Measurements from ENCODE around the gene PLG. TPM values are rescaled to one million over a fixed set of nuclear protein-coding genes. Genes with fewer than 3 reads are reported as not detected.
"Not testable (repeated sequence)": the region's sequence is repeated elsewhere in the genome, so short reads cannot be mapped to it uniquely, and the experiment has no call there.

Gene PLG
- total RNA-seq, 4 donors from 2014 or later = 5.1 TPM; not detected in 3

GRCh38 chr6:160667639-160668481, 34.2 kb upstream of the PLG start:
- no peak for DNase-seq (ENCODE audit: low spot score in 2 of 2)
- no peaks in the 10 kb centered on the region for H3K9me3 ChIP-seq
- WGBS = 21% methylated on average over 9 of the region's 9 CpGs

GRCh38 chr6:160668589-160668988, 33.5 kb upstream of the PLG start:
- Histone ChIP-seq H3K4me3 (no peak overlapping the region), H3K9me3 (peaks cover 2% of the 10 kb centered on the region), H3K36me3 (no peaks in the 10 kb centered on the region), H3K4me1 (no peaks in the 10 kb centered on the region), H3K27ac (no peak overlapping the region), H3K27me3 (no peaks in the 10 kb centered on the region)
- no peak for TF ChIP-seq POLR2AphosphoS5 (IDR thresholded peaks at IDR 0.05)
- WGBS = 82% methylated on average over 2 of the region's 2 CpGs
- no peak for DNase-seq (ENCODE audit: low spot score in 2 of 2)

More at GRCh38 chr6:160667639-160668481, 34.2 kb upstream of the PLG start:
- Histone ChIP-seq H3K4me1 (no peaks in the 10 kb centered on the region), H3K27me3 (no peaks in the 10 kb centered on the region), H3K4me3 (no peak overlapping the region), H3K36me3 (no peaks in the 10 kb centered on the region), H3K27ac (no peak overlapping the region)
- TF ChIP-seq CTCF (IDR thresholded peaks at IDR 0.05) (peak in 1 of 2 donors; percentile 30), POLR2A (IDR thresholded peaks at IDR 0.05) (no peak)

- not testable (repeated sequence) for H3K27ac ChIP-seq; H3K4me3 ChIP-seq; H3K27me3 ChIP-seq; H3K9me3 ChIP-seq; H3K4me1 ChIP-seq; H3K36me3 ChIP-seq; DNase-seq (ENCODE audit: low spot score in 2 of 2)
- WGBS = 93% methylated on average over 5 of the region's 5 CpGs
Observed at GRCh38 chr6:160676418-160676817, 25.6 kb upstream of the PLG start.

- Histone ChIP-seq H3K36me3 (no peaks in the 10 kb centered on the region), H3K27ac (no peak overlapping the region), H3K4me1 (peaks cover 5% of the 10 kb centered on the region), H3K9me3 (peaks cover 6% of the 10 kb centered on the region), H3K4me3 (no peak overlapping the region), H3K27me3 (no peaks in the 10 kb centered on the region)
- WGBS = 58% methylated on average over 4 of the region's 4 CpGs
- TF ChIP-seq EP300 (IDR thresholded peaks at IDR 0.05) = no peak
- TF ChIP-seq POLR2AphosphoS5 (IDR thresholded peaks at IDR 0.05) = no peak
- TF ChIP-seq CTCF (IDR thresholded peaks at IDR 0.05) = no peak
- DNase-seq (ENCODE audit: low spot score in 2 of 2) = no peak
Observed at GRCh38 chr6:160678230-160678629, 23.8 kb upstream of the PLG start.

GRCh38 chr6:160678744-160679401, 23.2 kb upstream of the PLG start:
- Histone ChIP-seq H3K36me3 (no peaks in the 10 kb centered on the region), H3K27me3 (no peaks in the 10 kb centered on the region), H3K27ac (no peak overlapping the region), H3K4me1 (peaks cover 5% of the 10 kb centered on the region), H3K4me3 (peak overlapping the region; percentile 13), H3K9me3 (peaks cover 1% of the 10 kb centered on the region)
- 41% methylated on average over 5 of the region's 42 CpGs for WGBS
- TF ChIP-seq POLR2AphosphoS5 (IDR thresholded peaks at IDR 0.05) (no peak), CTCF (IDR thresholded peaks at IDR 0.05) (no peak), POLR2A (IDR thresholded peaks at IDR 0.05) (no peak), EP300 (IDR thresholded peaks at IDR 0.05) (no peak)
- no peak for DNase-seq (ENCODE audit: low spot score in 2 of 2)

GRCh38 chr6:160679402-160679769, 22.7 kb upstream of the PLG start:
- peak overlapping the region; percentile 13 for H3K4me3 ChIP-seq
- DNase-seq (ENCODE audit: low spot score in 2 of 2) = no peak
- H3K27ac ChIP-seq = no peak overlapping the region
- no peak for TF ChIP-seq CTCF (IDR thresholded peaks at IDR 0.05)
- no peak for TF ChIP-seq POLR2A (IDR thresholded peaks at IDR 0.05)
- TF ChIP-seq EP300 (IDR thresholded peaks at IDR 0.05) = no peak
- H3K9me3 ChIP-seq = no peaks in the 10 kb centered on the region
- WGBS = 5% methylated on average over 11 of the region's 14 CpGs
- H3K36me3 ChIP-seq = no peaks in the 10 kb centered on the region
- peaks cover 5% of the 10 kb centered on the region for H3K4me1 ChIP-seq
- no peaks in the 10 kb centered on the region for H3K27me3 ChIP-seq

- not testable (repeated sequence) for H3K4me1 ChIP-seq; H3K27me3 ChIP-seq; H3K9me3 ChIP-seq; DNase-seq (ENCODE audit: low spot score in 2 of 2); H3K4me3 ChIP-seq; H3K36me3 ChIP-seq; H3K27ac ChIP-seq
- 89% methylated on average over 26 of the region's 32 CpGs for WGBS
Observed at GRCh38 chr6:160685101-160685761, 16.8 kb upstream of the PLG start.
